HepG2 (cell line): ENCODE measurements around the gene UBTD1. TPM values are rescaled to one million over a fixed set of nuclear protein-coding genes. Genes with fewer than 3 reads are reported as not detected.
"Not testable (repeated sequence)": the region's sequence is repeated elsewhere in the genome, so short reads cannot be mapped to it uniquely, and the experiment has no call there.

Source experiments
- ATAC-seq: fragments of 200-7000 bp; cut with Tn5 transposase; 3 replicates; pipeline ENCODE4 v1.9.1; 2020; ENCODE audit warnings: mild to moderate bottlenecking, moderate library complexity
- BruUV-seq: library from RNA; stranded (reverse); fragments of 400-500 nt; replicated peaks from 2 replicates; lab custom pipeline; 2021; lab: Mats Ljungman, UMichigan
- CTCF ChIA-PET: fragments of 300-600 bp; formaldehyde crosslinking; extraction: SDS; loops from one replicate; lab custom pipeline; 2021; ENCODE audit warnings: low total read pairs, inconsistent platforms, low intra/inter-chr PET ratio; lab: Yijun Ruan, JAX
- POLR2A ChIA-PET: fragments of 350-600 bp; sonication (Branson Sonifier 250); formaldehyde crosslinking; loops from one replicate; lab custom pipeline; 2020; ENCODE audit warnings: antibody characterized with exemption, inconsistent platforms; lab: Yijun Ruan, JAX
- DNase-seq: peaks from one replicate; pipeline ENCODE4 v3.0.0-alpha.2; 2015; ENCODE audit warnings: low spot score
- FAIRE-seq: peaks from 3 replicates; lab custom pipeline; 2011; peaks lifted over from hg19 to GRCh38; lab: Jason Lieb, UNC
- H2AFZ ChIP-seq: one replicate; pipeline ENCODE4 v1.6.1; 2011; ENCODE audit warnings: low read length, inconsistent platforms
- H3K27ac ChIP-seq: fragments of 300-600 bp; 3 replicates; pipeline ENCODE4 v1.8.0; 2011; ENCODE audit warnings: mixed run types, mild to moderate bottlenecking, mixed read lengths, low read length, inconsistent platforms; ENCODE audit not compliant: insufficient read depth; ENCODE audit errors: extremely low read length
- H3K27me3 ChIP-seq, 2 experiments: fragments of 200-600 bp in 1 of 2; 2 replicates in 1 of 2; 3 replicates in 1 of 2; pipeline versions ENCODE4 v1.6.0 to v1.8.0; 2011; ENCODE audit warnings: low read length in 2 of 2, mild to moderate bottlenecking in 2 of 2, moderate library complexity in 2 of 2, inconsistent platforms in 1 of 2; ENCODE audit not compliant: insufficient read depth in 2 of 2, control insufficient read depth in 1 of 2
- H3K36me3 ChIP-seq, 2 experiments: fragments of 200-600 bp in 1 of 2; replicated peaks in 1 of 2; 2 replicates in 1 of 2; 3 replicates in 1 of 2; pipeline versions ENCODE4 v1.5.1 to v1.8.0; 2011; ENCODE audit warnings: low read length in 2 of 2, inconsistent platforms in 1 of 2; ENCODE audit not compliant: insufficient read depth in 2 of 2, control insufficient read depth in 1 of 2
- H3K4me1 ChIP-seq: 2 replicates; pipeline ENCODE4 v1.5.1; 2012; ENCODE audit warnings: low read length, inconsistent platforms; ENCODE audit not compliant: insufficient read depth
- H3K4me2 ChIP-seq: 2 replicates; pipeline ENCODE4 v1.6.0; 2011; ENCODE audit warnings: low read depth, low read length, inconsistent platforms
- H3K4me3 ChIP-seq, 3 experiments: fragments of 200-600 bp in 1 of 3; sonication (generic), shearing (Covaris generic) in 1 of 3; replicated peaks in 1 of 3; 2 replicates each; pipeline ENCODE4 v1.5.1; 2011 to 2016; ENCODE audit warnings: low read length in 3 of 3, inconsistent platforms in 2 of 3, low read depth in 2 of 3, mild to moderate bottlenecking in 2 of 3, control low read depth in 1 of 3, mixed read lengths in 1 of 3; ENCODE audit not compliant: insufficient read depth in 1 of 3
- H3K79me2 ChIP-seq: one replicate; pipeline ENCODE4 v1.6.1; 2011; ENCODE audit warnings: low read length, inconsistent platforms; ENCODE audit not compliant: insufficient read depth
- H3K9ac ChIP-seq: 2 replicates; pipeline ENCODE4 v1.6.0; 2011; ENCODE audit warnings: mild to moderate bottlenecking, low read depth, low read length, inconsistent platforms; ENCODE audit not compliant: insufficient read depth
- H3K9me3 ChIP-seq: 2 replicates; pipeline ENCODE4 v1.5.1; 2012; ENCODE audit warnings: mild to moderate bottlenecking, low read length
- H4K20me1 ChIP-seq: 2 replicates; pipeline ENCODE4 v1.6.0; 2011; ENCODE audit warnings: inconsistent platforms, mild to moderate bottlenecking, low read length, moderate library complexity; ENCODE audit not compliant: insufficient read depth
- ADNP ChIP-seq: sonication (generic); formaldehyde crosslinking; IDR thresholded peaks from 2 replicates; pipeline ENCODE4 v1.4.0; 2020; ENCODE audit warnings: missing genetic modification reagents
- ETV5 ChIP-seq: IDR thresholded peaks from 2 replicates; pipeline ENCODE4 v1.6.1; 2018; ENCODE audit warnings: missing biosample characterization, missing genetic modification reagents, inconsistent platforms, borderline replicate concordance
- FOXA3 ChIP-seq: IDR thresholded peaks from 2 replicates; pipeline ENCODE4 v1.6.1; 2016; ENCODE audit warnings: missing genetic modification reagents, missing compliant biosample characterization
- MEIS2 ChIP-seq: sonication (generic); formaldehyde crosslinking; IDR thresholded peaks from 2 replicates; pipeline ENCODE4 v1.9.0; 2021; ENCODE audit warnings: mild to moderate bottlenecking, missing genetic modification reagents
- NFIB ChIP-seq: sonication (generic); formaldehyde crosslinking; IDR thresholded peaks from 2 replicates; pipeline ENCODE4 v1.9.0; 2021; ENCODE audit warnings: missing genetic modification reagents, mild to moderate bottlenecking, borderline replicate concordance
- NFRKB ChIP-seq: fragments of 450-650 bp; IDR thresholded peaks from 2 replicates; pipeline ENCODE4 v1.6.1; 2017
- ZNF83 ChIP-seq: sonication (generic); formaldehyde crosslinking; IDR thresholded peaks from 2 replicates; pipeline ENCODE4 v1.4.0; 2020; ENCODE audit warnings: missing genetic modification reagents, mild to moderate bottlenecking, borderline replicate concordance
- WGBS: methylation state at CpG from one replicate; pipeline ENCODE4 v1.1.6; 2017; ENCODE audit warnings: low lambda C conversion rate; 5-methylcytosine and 5-hydroxymethylcytosine counted together
- in situ Hi-C: cut with HindIII; loops from 2 replicates; pipeline ENCODE4 v1.10.0; 2017; ENCODE audit warnings: low pct_unique_long_range_greater_than_20kb; ENCODE audit not compliant: extremely low pct_ligation_motif_present
- intact Hi-C: fragments of 100-400 bp; cut with micrococcal nuclease; formaldehyde crosslinking; loops from one replicate; pipeline ENCODE4 v1.10.0; 2022; ENCODE audit not compliant: unreplicated experiment
- polyA plus RNA-seq, 8 experiments: library from polyadenylated mRNA; depleted of rRNA in 3 of 8; stranded (reverse) in 7 of 8; unstranded in 1 of 8; fragments of >200 nt; fragmentation: Illumina TruSeq in 4 of 8; extraction: Trizol in 4 of 8; gene quantifications; 2 replicates each; pipeline versions ENCODE4 v1.2.1 to v1.2.3, GENCODE V29; 2011 to 2016; ENCODE audit warnings: low read depth in 4 of 8, missing spikeins in 1 of 8, mixed read lengths in 1 of 8; ENCODE audit not compliant: insufficient read depth in 1 of 8
- total RNA-seq, 5 experiments: library from RNA; depleted of rRNA; stranded (reverse); fragments of >200 nt; fragmentation: Illumina TruSeq; extraction: Trizol; gene quantifications; 2 replicates each; pipeline ENCODE4 v1.2.3, GENCODE V29; 2016; ENCODE audit warnings: low read depth in 1 of 5
- TF ChIP-seq, protein P1 (sequence below): sonication (generic); formaldehyde crosslinking; IDR thresholded peaks from 2 replicates; pipeline ENCODE4 v1.5.1; 2020; ENCODE audit warnings: missing genetic modification reagents, mild to moderate bottlenecking, borderline replicate concordance
- TF ChIP-seq, protein P2 (sequence below): IDR thresholded peaks from 2 replicates; pipeline ENCODE4 v1.6.1; 2016; ENCODE audit warnings: low read depth, borderline replicate concordance
- TF ChIP-seq, protein P3 (sequence below): IDR thresholded peaks from 2 replicates; pipeline ENCODE4 v1.4.0; 2020; ENCODE audit warnings: mild to moderate bottlenecking, missing genetic modification reagents

The UBTD1 gene
- total and polyA plus RNA-seq, 2 of the 13 experiments (the other 11 are each of a cell fraction or from before 2014, with no cell fraction given), result 7.9 to 10.0 TPM

DNA sequence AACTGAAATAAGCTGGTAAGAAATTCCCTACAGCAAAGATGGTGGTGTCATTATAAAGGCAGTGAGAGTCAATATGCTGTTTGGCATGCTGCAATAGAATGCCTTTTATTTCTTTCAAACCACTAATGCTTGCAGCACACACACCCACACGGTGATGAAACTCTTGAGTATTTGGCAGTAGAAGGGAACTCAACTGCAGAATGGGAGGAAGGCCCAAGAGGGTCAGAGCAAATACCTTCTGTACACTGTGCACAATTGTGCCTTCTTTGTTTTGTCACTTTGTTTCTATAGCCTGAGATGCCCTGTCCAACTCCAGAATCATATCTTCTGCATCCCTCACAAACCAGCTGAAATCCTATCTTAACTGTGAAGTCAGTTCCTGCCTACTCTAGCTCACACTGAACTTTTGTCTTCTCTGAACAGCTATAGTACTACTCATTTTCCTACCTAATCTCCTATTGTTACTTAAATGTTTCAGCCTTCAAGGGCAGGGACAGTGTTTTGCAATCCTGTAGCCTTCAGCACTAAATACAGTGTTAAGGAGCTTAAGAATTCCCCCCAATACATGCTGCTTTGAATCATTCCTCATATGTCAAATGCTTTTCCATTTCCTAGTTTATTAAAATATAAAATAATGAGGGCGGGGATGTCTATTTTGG, 22.7 kb upstream of the UBTD1 start (continued):
- TF ChIP-seq, protein P1, sequence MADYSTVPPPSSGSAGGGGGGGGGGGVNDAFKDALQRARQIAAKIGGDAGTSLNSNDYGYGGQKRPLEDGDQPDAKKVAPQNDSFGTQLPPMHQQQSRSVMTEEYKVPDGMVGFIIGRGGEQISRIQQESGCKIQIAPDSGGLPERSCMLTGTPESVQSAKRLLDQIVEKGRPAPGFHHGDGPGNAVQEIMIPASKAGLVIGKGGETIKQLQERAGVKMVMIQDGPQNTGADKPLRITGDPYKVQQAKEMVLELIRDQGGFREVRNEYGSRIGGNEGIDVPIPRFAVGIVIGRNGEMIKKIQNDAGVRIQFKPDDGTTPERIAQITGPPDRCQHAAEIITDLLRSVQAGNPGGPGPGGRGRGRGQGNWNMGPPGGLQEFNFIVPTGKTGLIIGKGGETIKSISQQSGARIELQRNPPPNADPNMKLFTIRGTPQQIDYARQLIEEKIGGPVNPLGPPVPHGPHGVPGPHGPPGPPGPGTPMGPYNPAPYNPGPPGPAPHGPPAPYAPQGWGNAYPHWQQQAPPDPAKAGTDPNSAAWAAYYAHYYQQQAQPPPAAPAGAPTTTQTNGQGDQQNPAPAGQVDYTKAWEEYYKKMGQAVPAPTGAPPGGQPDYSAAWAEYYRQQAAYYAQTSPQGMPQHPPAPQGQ (CRISPR knock-in tag), result no peak
- no peak for TF ChIP-seq NFIB (CRISPR knock-in tag)
- no peak for TF ChIP-seq NFRKB
- no peak for TF ChIP-seq ZNF83 (CRISPR knock-in tag)
- TF ChIP-seq, protein P2, sequence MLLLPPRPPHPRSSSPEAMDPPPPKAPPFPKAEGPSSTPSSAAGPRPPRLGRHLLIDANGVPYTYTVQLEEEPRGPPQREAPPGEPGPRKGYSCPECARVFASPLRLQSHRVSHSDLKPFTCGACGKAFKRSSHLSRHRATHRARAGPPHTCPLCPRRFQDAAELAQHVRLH, result no peak
- TF ChIP-seq ADNP (CRISPR knock-in tag), result no peak
- TF ChIP-seq MEIS2 (CRISPR knock-in tag), result no peak

DNA sequence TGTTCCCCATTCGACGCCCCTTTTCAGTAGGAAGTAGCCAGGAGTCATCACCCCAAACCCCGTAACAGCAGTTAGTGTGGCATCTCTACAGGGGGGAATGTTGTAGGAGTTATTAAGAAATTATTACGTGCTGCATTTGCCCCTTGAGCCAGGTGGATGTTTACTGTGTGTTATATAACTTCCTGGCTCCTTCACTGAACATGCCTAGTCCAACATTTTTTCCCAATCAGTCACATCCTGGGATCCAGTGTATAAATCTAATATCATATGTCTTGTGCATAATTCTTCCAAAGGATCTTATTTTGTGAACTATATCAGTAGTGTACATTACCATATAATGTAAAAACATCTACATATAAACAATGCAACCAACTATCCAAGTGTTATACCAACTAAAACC, 19.3 kb upstream of the UBTD1 start:
- ATAC-seq, FAIRE-seq, DNase-seq, POLR2A ChIA-PET, H4K20me1 ChIP-seq, H3K27ac ChIP-seq, intact Hi-C loops, BruUV-seq: not testable (repeated sequence)
- peaks cover 11% of the 10 kb centered on the region for H3K79me2 ChIP-seq
- 90% methylated on average over 4 of the region's 4 CpGs for WGBS
- TF ChIP-seq, protein P3, sequence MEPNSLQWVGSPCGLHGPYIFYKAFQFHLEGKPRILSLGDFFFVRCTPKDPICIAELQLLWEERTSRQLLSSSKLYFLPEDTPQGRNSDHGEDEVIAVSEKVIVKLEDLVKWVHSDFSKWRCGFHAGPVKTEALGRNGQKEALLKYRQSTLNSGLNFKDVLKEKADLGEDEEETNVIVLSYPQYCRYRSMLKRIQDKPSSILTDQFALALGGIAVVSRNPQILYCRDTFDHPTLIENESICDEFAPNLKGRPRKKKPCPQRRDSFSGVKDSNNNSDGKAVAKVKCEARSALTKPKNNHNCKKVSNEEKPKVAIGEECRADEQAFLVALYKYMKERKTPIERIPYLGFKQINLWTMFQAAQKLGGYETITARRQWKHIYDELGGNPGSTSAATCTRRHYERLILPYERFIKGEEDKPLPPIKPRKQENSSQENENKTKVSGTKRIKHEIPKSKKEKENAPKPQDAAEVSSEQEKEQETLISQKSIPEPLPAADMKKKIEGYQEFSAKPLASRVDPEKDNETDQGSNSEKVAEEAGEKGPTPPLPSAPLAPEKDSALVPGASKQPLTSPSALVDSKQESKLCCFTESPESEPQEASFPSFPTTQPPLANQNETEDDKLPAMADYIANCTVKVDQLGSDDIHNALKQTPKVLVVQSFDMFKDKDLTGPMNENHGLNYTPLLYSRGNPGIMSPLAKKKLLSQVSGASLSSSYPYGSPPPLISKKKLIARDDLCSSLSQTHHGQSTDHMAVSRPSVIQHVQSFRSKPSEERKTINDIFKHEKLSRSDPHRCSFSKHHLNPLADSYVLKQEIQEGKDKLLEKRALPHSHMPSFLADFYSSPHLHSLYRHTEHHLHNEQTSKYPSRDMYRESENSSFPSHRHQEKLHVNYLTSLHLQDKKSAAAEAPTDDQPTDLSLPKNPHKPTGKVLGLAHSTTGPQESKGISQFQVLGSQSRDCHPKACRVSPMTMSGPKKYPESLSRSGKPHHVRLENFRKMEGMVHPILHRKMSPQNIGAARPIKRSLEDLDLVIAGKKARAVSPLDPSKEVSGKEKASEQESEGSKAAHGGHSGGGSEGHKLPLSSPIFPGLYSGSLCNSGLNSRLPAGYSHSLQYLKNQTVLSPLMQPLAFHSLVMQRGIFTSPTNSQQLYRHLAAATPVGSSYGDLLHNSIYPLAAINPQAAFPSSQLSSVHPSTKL (CRISPR knock-in tag), result 0 out of 2 replicates have a peak, but pooled peaks have one; percentile 20
- peak; percentile 63; the same call in 1 of the 2 replicates for TF ChIP-seq ETV5 (CRISPR knock-in tag)
- peak; percentile 10; the same call in 1 of the 2 replicates for TF ChIP-seq FOXA3 (CRISPR knock-in tag)
- TF ChIP-seq, all 625 proteins: peak for 3; not testable (repeated sequence) for 622
- H3K4me2 ChIP-seq, in situ Hi-C loops, H2AFZ ChIP-seq, CTCF ChIA-PET, H3K4me3 ChIP-seq, H3K9ac ChIP-seq, H3K9me3 ChIP-seq, H3K27me3 ChIP-seq: not testable (repeated sequence)
- Histone ChIP-seq H3K36me3 (peaks cover 25 to 82% of the 10 kb centered on the region in 2 experiments), H3K4me1 (peaks cover 14% of the 10 kb centered on the region)
